ENCODE measurements around the gene POMT2.
A peak's percentile ranks its signal among the peaks of the same experiment; 100 is the strongest.

Gene POMT2

GRCh38 chr14:77250927-77251326, 69.8 kb downstream of the POMT2 start:
- no peak for DNase-seq
- in situ Hi-C loops (cut with MboI; ENCODE audit: low pct_unique_long_range_greater_than_20kb, low sequenced_read_pairs) = no loop called here

GRCh38 chr14:77249286-77249685, 71.4 kb downstream of the POMT2 start:
- no peak for DNase-seq
- in situ Hi-C loops (cut with MboI; ENCODE audit: low pct_unique_long_range_greater_than_20kb, low sequenced_read_pairs) = no loop called here

- in situ Hi-C loops (cut with MboI; ENCODE audit: low pct_unique_long_range_greater_than_20kb, low sequenced_read_pairs) = no loop called here
- DNase-seq = no peak
Measured at GRCh38 chr14:77248666-77249065, 72.0 kb downstream of the POMT2 start.

GRCh38 chr14:77246784-77247183, 73.9 kb downstream of the POMT2 start:
- no peak for DNase-seq
- in situ Hi-C loops (cut with MboI; ENCODE audit: low pct_unique_long_range_greater_than_20kb, low sequenced_read_pairs) = no loop called here

- in situ Hi-C loops (cut with MboI; ENCODE audit: low pct_unique_long_range_greater_than_20kb, low sequenced_read_pairs) = no loop called here
- DNase-seq = no peak
Measured at GRCh38 chr14:77245820-77246219, 74.9 kb downstream of the POMT2 start.

GRCh38 chr14:77243853-77244252, 76.8 kb downstream of the POMT2 start:
- in situ Hi-C loops (cut with MboI; ENCODE audit: low pct_unique_long_range_greater_than_20kb, low sequenced_read_pairs) = no loop called here
- DNase-seq = peak; percentile 48

GRCh38 chr14:77242752-77243151, 77.9 kb downstream of the POMT2 start:
- DNase-seq = no peak
- in situ Hi-C loops (cut with MboI; ENCODE audit: low pct_unique_long_range_greater_than_20kb, low sequenced_read_pairs) = no loop called here

- in situ Hi-C loops (cut with MboI; ENCODE audit: low pct_unique_long_range_greater_than_20kb, low sequenced_read_pairs) = no loop called here
- no peak for DNase-seq
Measured at GRCh38 chr14:77241955-77242354, 78.7 kb downstream of the POMT2 start.

GRCh38 chr14:77240336-77240915, 80.3 kb downstream of the POMT2 start:
- no peak for DNase-seq
- in situ Hi-C loops (cut with MboI; ENCODE audit: low pct_unique_long_range_greater_than_20kb, low sequenced_read_pairs) = no loop called here

- in situ Hi-C loops (cut with MboI; ENCODE audit: low pct_unique_long_range_greater_than_20kb, low sequenced_read_pairs) = no loop called here
- DNase-seq = no peak
Measured at GRCh38 chr14:77239412-77239811, 81.3 kb downstream of the POMT2 start.

GRCh38 chr14:77238996-77239395, 81.7 kb downstream of the POMT2 start:
- in situ Hi-C loops (cut with MboI; ENCODE audit: low pct_unique_long_range_greater_than_20kb, low sequenced_read_pairs) = no loop called here
- DNase-seq = no peak

- DNase-seq = no peak
- in situ Hi-C loops (cut with MboI; ENCODE audit: low pct_unique_long_range_greater_than_20kb, low sequenced_read_pairs) = no loop called here
Measured at GRCh38 chr14:77238356-77238755, 82.3 kb downstream of the POMT2 start.

GRCh38 chr14:77236814-77237213, 83.9 kb downstream of the POMT2 start:
- in situ Hi-C loops (cut with MboI; ENCODE audit: low pct_unique_long_range_greater_than_20kb, low sequenced_read_pairs) = no loop called here
- DNase-seq = no peak

GRCh38 chr14:77231721-77232120, 89.0 kb downstream of the POMT2 start:
- in situ Hi-C loops (cut with MboI; ENCODE audit: low pct_unique_long_range_greater_than_20kb, low sequenced_read_pairs) = no loop called here
- DNase-seq = no peak

- in situ Hi-C loops (cut with MboI; ENCODE audit: low pct_unique_long_range_greater_than_20kb, low sequenced_read_pairs) = no loop called here
- no peak for DNase-seq
Measured at GRCh38 chr14:77230914-77231313, 89.8 kb downstream of the POMT2 start.

GRCh38 chr14:77228056-77228455, 92.6 kb downstream of the POMT2 start:
- DNase-seq = no peak
- in situ Hi-C loops (cut with MboI; ENCODE audit: low pct_unique_long_range_greater_than_20kb, low sequenced_read_pairs) = no loop called here

- in situ Hi-C loops (cut with MboI; ENCODE audit: low pct_unique_long_range_greater_than_20kb, low sequenced_read_pairs) = no loop called here
- DNase-seq = no peak
Measured at GRCh38 chr14:77225892-77226557, 94.7 kb downstream of the POMT2 start.

- no peak for DNase-seq
- in situ Hi-C loops (cut with MboI; ENCODE audit: low pct_unique_long_range_greater_than_20kb, low sequenced_read_pairs) = no loop called here
Measured at GRCh38 chr14:77225254-77225653, 95.4 kb downstream of the POMT2 start.
